Activated CD8-positive, alpha-beta memory T cell treated with anti-CD3 and anti-CD28 coated beads for 4 hours (primary cell): ENCODE measurements around the gene DLGAP3.

Experiments used
- DNase-seq, 2 donors: peaks; one replicate each; pipeline ENCODE4 v3.0.0-alpha.2; 2020; ENCODE audit warnings: low read depth in 2 of 2

Gene DLGAP3

DNA sequence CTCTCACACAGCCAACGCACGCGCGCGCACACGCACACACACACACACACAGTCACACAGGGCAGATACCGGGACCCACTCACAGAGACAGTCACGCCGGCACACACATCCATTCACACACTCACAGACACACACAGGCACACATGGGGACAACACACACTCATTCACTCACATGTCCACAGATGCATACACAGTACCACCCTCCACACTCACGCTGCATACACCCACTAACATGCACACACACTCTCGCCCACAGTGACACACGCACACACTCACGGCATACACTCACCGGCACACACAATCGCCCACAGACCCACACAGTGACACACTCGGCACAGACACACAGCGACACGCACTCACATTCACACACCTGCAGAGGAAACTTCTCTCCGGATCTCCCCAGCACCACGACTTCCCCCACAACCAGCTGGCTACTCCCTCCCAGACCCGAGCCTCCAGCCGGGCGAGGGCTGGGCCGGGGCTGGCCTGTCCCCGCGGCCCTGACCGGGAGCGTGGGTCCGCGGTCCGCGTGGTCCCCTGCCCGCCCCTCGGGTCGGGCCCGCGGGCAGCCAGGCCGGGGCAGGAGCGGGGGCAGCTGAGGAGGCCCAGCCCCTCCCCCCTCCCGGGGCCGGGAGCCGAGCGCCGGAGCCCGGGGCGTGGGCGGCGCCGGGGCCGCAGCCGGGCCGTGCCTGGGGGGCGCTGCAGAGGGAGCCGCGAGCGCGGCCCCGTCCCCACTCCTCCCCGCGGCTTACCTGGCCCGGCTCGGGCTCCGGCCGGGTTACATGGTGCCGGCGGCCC is 552 bp downstream of the DLGAP3 start:
- no peak for DNase-seq

DNA sequence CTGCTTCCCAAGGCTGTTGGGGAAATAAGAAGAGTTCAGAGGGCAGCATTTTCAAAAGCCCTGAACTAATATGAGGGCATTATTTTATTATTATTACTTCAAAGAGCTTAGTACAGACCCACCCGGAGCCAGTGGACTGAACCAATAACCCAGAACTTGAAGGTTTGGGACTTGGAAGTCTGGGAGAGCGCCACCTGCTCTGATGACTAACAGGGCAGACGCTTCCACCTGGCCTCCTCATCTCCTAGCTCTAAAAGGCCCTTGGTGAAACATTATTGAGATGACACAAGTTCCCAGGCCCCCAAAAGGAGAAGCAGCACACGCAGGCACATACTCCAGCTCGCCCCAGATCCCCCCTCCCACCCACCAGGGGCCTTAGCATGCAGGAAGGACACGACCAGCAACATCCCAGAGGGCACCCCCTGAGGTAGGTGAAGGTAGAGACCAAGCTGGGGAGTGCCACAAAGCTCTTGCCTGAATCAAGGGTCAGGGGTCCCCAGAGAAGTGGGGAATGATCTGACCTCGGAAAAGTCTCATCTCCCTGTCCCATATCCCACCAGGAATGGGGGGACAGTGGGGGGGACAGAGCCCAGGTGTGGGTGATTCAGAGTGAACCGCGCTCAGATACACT is 1.3 kb downstream of the DLGAP3 start:
- no peak for DNase-seq

DNA sequence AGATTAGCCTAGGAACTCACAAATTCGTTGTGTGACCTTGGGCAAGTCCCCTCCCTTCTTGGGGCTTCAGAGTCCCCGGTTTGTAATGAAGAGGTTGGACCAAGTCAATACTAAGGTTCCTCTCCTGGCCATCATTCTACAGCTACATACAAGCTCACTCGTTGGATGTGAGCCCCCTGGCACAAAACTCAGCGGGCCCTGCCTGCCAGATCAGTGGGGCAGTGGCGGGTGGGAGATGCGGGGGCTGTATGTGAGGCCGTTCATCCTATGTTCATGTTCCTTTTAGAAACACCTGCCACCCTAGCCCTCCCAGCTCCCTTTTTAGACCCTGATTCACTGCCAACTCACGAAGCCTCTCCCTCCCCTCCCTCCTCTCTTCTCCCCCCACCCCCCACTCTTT is 2.1 kb downstream of the DLGAP3 start:
- no peak for DNase-seq

DNA sequence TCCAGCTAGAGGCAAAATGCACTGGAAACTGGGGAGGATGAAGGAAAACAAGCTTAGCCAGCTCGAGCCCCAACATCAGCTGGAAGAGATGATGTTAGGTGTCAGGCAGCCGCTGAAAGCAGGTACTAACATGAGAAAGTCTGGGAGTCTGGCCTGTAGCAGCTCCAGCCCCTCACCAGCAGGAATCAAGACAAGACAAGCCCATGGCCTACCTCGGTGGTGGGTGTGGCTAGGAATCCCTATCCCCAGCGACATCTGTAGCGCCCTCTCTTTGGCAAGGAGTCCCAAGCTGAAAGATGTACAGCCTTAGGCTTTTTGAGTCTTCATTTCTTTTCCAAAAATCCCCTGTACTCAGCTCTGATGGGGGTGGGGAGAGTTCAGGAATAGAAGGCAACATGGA is 2.6 kb downstream of the DLGAP3 start:
- no peak for DNase-seq

- DNase-seq = no peak
These were observed 3.3 kb downstream of the DLGAP3 start for GRCh38 chr1:34926156-34926555.

DNA sequence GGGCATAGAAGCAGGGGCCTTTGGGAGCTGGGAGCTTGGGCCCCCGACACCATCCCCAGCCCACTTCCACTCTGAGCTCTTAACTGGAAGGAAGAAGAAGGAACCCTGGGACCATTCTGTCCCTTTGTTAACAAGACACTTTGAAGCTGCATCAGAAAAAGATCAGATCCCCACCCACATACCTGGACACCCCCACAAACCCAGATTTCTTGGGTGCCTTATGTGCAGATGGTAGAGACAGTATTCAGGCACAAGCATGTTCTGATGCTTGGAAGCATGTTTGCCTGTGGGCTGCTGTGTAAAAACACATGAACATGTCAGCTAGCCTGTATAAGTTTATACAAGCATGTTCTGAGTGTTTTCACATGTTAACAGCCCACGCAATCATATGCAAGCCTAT is 3.7 kb downstream of the DLGAP3 start:
- no peak for DNase-seq

GRCh38 chr1:34924759-34925555 is 4.5 kb downstream of the DLGAP3 start:
- no peak for DNase-seq

- DNase-seq = no peak
These were observed 6.0 kb downstream of the DLGAP3 start for GRCh38 chr1:34923490-34923889.

- no peak for DNase-seq
These were observed 10.4 kb downstream of the DLGAP3 start for GRCh38 chr1:34918977-34919561.

DNA sequence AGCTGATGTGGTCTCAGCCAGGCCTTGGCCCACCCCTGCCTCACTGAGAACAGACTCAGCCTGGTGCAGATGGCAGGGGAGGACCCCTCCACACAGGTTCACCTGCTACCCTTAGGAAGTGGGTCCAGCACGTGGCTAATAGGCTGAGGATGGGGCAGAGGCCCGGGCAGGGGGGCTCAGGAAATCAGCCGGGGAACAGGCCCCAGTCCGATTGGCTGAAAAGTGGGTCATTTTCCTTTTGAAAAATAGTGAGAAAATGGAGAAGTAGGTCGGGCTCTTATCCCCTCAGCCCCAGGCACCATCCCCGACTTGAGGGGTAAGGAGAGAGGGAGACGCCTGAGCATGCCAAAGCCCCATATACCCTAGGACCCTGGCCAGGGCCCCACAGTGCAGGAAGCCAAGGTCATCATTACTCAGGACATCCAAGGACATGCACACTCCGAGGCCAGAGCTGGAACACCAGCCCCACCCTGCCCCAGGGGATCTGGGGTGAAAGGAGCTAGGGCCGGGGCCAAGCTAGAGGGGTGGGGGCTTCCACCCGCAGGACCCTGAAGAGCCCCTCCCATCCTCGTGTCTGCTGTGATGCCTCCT is 11.0 kb downstream of the DLGAP3 start:
- no peak for DNase-seq

GRCh38 chr1:34917017-34917416 is 12.4 kb downstream of the DLGAP3 start:
- no peak for DNase-seq

DNA sequence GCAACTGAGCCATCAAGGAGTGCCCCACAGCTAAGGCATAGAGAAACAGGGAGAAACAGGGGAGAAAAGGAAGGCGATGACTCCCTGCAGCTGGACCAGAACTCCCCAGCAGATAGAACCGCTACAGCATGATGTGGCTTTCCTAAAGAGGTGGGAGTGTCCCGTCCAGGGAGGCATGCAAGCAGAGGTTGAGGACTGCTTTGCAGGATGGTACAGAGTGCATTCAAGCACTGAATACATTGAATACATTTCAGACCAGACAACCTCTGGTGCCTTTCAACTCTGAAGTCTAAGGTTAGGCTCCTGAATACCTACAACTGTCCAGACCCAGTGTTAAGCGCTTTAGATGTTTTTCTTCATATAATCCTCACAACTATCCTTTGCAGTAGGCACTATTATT is 13.3 kb downstream of the DLGAP3 start:
- DNase-seq = no peak

GRCh38 chr1:34915521-34915920 is 13.9 kb downstream of the DLGAP3 start:
- DNase-seq = no peak

DNA sequence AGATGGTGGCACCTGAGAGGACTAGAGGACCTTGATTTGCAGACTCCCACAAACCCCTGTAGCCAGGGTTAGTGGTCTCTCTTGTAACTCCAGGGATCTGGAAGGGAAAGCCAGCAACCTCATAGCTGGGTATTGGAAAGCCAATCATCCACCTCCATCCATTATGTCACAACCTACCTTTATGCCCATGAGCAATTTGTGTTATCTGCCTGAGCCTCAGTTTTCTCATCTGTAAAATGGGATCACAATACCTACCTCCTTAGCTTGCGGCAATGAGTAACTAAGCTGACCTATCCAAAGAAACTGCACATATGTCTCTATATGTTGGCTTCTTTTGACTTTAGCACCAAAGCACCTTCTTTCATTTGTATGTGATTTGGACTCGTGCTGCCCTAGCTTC is 14.5 kb downstream of the DLGAP3 start:
- no peak for DNase-seq

DNA sequence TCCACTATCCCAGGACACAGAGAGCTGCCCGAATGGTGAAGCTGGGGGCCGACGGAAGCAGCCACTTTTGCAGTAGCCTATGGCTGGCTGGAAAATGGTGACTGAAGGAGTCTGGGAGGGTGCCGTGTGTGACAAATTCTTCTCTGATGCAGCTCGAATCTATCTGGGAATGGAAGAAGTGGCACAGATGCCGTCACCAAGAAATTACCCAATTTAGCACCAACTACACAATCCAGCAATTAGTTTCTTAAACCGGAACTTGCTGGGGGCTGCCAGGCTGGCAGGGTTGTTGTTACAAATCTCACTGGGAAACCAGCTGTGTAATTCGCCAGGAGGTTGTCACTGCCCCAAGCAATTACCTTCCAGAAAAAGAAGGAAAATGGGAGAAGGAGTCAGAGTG is 18.0 kb downstream of the DLGAP3 start:
- no peak for DNase-seq

- no peak for DNase-seq
These were observed 19.0 kb downstream of the DLGAP3 start for GRCh38 chr1:34910425-34910824.

DNA sequence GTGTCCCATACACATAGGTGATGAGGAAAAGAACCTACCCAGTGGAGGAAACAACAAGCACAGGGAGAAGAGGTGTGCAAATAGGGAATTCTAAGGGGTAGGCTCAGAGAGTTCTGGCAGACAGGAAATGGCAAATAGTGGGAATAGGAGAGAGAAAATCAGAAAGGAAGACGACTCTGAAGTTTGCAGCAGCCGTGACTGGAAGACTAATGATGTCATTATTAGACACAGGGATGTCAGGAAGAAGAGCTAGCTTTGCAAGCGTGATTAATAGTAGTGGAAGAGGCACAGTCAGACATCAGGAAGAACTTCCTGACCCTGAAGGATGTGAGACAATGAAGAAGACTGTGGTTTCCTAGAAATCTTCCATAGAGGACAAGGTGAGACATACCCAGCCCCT is 21.1 kb downstream of the DLGAP3 start:
- DNase-seq = no peak

DNA sequence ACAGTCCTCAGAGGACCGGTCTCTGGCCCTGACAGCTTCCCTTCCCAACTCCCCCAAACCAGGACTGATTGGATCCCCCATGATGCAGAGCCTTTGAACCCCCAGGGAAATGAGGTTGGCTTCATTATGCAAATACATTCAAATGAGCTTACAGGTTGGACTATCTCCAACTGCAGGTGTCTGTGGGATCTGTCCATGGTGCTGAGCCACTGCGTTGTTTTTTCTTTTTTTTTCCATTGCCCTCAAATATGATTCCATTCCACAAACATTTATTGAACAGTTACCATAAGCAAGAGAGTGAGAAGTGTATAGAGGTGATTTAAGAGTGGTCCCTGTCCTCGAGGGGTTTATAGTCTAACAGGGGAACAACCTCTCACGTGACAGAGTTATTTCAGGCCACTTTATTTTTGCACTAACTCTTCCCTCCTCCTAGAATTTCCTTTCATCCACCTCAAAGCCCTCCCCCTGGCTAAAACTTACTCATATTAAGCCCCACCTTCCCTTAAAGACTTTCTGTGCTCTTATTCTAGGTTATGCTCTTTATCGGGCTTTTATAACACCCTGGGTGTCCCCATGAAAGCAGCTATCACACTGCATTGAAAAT is 21.9 kb downstream of the DLGAP3 start:
- DNase-seq = no peak

GRCh38 chr1:34906756-34907155 is 22.7 kb downstream of the DLGAP3 start:
- no peak for DNase-seq

GRCh38 chr1:34906222-34906621 is 23.2 kb downstream of the DLGAP3 start:
- DNase-seq = no peak

DNA sequence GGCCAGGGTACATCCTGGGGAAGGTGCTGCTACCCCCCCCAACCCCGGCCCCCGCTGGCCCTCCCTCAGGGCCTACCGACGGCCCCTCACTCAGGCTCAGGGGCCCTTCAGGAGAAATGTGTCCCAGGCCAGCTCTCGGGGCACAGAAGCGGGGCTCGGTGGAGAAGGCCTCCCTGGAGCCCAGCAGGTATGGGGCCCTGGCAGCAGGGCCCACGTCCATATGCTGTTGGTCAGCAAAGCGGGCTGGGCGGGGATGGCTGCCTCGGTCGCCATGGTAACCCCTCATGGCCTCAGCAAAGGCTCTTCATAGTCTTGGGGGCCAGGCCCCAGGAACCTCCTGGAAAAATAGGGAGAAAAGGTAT is 24.4 kb downstream of the DLGAP3 start:
- no peak for DNase-seq
